Measurements from ENCODE around the gene CACNA1C.

DNA sequence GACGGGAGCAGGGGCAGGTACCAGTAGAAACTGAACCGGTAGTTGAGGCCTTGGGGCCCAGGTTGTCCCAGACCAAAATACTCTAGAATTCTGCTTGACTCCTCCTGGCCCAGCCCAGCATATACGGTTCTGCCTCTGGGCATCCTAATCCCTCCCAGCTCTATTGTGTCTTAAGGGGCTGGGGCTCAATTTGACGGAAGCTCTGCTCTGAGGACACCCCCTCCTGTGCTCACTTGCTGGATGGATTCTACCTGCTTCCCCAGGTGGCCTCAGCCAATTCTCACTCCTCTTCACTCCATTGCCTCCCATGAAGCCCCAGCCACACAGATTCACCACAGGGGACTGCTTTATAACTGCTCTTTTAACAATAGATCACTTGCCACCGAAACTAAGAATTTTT, 522.5 kb downstream of the CACNA1C start:
- TF ChIP-seq, protein P1, sequence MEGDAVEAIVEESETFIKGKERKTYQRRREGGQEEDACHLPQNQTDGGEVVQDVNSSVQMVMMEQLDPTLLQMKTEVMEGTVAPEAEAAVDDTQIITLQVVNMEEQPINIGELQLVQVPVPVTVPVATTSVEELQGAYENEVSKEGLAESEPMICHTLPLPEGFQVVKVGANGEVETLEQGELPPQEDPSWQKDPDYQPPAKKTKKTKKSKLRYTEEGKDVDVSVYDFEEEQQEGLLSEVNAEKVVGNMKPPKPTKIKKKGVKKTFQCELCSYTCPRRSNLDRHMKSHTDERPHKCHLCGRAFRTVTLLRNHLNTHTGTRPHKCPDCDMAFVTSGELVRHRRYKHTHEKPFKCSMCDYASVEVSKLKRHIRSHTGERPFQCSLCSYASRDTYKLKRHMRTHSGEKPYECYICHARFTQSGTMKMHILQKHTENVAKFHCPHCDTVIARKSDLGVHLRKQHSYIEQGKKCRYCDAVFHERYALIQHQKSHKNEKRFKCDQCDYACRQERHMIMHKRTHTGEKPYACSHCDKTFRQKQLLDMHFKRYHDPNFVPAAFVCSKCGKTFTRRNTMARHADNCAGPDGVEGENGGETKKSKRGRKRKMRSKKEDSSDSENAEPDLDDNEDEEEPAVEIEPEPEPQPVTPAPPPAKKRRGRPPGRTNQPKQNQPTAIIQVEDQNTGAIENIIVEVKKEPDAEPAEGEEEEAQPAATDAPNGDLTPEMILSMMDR (IDR thresholded peaks at IDR 0.05), result no peak
- TF ChIP-seq POLR2AphosphoS5 (IDR thresholded peaks at IDR 0.05), result no peak

All from upper lobe of left lung (tissue), 4 donors.